NCI-H345 (cell line): ENCODE data around the gene HDAC11.
A peak's percentile ranks its signal among the peaks of the same experiment; 100 is the strongest.
"Not testable (repeated sequence)": the region's sequence is repeated elsewhere in the genome, so short reads cannot be mapped to it uniquely, and the experiment has no call there.

ENCODE experiments used
- DNase-seq: peaks from one replicate; lab custom pipeline; 2025; lab: John Stamatoyannopoulos, UW

HDAC11 gene, protein sequence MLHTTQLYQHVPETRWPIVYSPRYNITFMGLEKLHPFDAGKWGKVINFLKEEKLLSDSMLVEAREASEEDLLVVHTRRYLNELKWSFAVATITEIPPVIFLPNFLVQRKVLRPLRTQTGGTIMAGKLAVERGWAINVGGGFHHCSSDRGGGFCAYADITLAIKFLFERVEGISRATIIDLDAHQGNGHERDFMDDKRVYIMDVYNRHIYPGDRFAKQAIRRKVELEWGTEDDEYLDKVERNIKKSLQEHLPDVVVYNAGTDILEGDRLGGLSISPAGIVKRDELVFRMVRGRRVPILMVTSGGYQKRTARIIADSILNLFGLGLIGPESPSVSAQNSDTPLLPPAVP

DNA sequence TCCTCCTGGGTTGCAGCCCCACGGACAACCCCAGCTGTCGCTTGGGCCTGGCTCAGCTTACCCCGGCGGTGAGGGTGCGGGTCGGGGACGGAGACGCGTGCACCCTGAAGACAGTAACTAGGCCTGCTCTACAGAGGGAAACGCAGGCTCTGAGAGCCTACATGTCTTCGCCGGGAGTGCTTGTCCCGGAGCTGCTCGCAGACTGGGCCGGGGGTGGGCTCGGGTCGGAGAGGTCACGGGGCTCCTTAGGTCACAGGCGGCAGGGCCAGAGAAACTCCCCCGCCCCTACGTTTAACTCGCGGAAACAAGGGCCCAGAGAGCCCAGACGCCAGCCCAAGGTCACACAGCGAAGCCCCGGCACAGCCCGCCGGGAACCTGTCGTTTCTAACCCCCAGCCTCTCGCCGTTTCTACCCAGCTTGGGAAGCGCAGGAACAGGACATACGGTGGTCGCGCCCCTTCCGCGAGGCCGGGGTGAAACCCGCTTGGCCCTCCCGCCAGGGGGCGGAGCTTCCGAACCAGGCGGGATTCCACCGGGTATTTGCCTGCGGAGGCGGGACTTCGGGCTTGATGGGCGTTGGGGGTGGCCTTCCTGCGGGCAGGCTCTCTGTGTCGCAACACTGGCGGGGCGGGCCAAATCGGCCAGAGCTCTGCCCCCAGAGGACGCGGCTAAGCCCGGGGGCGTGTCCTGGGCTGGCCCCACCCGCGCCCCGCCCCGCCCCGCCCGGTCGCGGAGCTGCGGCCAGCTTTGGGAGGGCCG is at the start of gene HDAC11:
Gene HDAC11, plus strand, starts transcription at position 725 of the 758 bp plus-strand sequence. CDS start 42 bp downstream, outside the sequence.
- DNase-seq = peak; percentile 96

DNA sequence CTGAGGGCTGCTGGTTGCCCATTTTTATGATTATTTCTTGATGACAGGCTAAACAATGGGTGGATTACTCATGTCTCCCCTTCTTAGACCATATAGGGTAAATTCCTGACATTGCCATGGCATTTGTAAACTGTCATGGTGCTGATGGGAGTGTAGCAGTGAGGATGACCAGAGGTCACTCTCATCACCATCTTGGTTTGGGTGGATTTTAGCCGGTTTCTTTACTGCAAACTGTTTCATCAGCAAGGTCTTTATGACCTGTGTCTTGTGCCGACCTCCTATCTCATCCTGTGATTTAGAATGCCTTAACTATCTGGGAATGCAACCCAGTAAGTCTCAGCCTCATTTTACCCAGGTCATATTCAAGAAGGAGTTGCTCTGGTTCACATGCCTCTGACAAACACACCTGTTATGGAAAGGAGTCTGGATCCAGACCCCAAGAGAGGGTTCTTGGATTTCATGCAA is 49.7 kb upstream of the HDAC11 start:
- not testable (repeated sequence) for DNase-seq

DNA sequence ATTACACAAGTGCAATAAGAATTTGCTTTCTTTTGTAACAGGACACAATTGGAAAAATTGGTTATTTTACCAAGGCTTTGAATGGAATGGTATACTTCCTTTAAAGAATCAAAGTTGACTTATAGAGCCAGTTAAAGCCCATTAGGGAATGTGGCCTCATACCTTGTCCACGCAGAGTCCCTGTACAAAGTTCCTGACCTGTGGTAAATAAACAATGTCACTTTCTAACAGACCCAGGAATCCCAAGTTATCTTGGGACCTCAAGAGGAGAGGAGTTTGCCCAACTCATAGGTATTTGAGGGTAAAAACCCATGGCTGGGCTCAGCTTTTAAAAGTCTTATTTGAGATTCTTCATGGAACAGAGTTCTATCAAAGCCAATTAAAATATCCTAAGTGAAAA is 48.0 kb upstream of the HDAC11 start:
- DNase-seq = no peak

DNA sequence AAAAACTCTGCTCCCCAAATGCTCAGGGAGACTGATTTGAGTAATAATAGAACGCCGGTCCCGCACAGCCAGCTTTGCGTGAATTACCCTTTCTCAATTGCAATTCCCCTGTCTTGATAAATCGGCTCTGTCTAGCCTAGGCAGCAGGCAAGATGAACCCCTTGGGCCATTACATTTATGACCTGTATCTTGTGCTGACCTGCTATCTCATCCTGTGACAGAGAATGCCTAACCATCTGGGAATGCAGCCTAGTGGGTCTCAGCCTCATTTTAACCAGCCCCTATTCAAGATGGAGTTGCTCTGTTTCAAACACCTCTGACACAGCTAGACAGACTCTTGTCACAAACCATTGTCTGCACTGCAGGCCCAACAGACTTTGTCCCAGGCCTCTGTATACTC is 46.2 kb upstream of the HDAC11 start:
- DNase-seq = no peak

DNA sequence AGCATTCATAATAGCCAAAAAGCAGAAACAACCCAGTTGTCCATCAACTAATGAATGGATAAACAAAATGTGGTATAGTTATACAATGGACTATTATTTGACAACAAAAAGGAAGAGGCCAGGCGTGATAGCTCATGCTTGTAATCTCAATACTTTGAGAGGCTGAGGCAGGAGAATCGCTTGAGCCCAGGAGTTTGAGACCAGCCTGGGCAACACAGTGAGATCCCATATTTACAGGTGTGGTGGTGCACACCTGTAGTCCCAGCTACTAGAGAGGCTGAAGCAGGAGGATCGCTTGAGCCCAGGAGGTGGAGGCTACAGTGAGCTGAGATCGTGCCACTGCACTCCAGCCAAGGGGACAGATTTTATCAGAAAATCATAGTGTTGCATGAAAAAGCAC is 43.9 kb upstream of the HDAC11 start:
- DNase-seq = not testable (repeated sequence)

DNA sequence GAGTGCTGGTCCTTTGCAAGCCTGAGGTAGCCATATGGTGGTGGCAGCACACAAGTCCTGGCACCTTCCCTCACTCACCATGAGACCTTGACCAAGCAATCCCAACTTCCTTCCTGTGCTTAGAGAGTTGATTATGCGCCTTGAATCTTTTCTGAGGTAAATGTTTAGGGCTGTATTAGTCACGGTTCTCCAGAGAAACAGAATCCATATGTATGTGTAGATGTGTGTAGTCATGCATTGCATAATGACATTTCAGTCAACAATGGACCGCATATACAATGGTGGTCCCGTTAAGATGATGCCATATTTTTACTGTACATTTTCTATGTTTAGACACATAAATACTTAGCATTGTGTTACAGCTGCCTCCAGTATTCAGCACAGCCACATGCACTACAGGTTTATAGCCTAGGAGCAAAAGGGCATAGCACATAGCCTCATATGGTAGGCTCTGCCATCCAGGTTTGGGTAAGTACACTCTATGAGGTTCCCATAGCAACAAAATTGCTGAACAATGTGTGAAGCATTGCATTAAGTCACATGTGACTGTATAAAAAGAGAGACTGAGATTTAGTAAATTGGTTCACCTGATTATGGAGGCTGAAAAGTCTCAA is 39.8 kb upstream of the HDAC11 start:
- DNase-seq = no peak

DNA sequence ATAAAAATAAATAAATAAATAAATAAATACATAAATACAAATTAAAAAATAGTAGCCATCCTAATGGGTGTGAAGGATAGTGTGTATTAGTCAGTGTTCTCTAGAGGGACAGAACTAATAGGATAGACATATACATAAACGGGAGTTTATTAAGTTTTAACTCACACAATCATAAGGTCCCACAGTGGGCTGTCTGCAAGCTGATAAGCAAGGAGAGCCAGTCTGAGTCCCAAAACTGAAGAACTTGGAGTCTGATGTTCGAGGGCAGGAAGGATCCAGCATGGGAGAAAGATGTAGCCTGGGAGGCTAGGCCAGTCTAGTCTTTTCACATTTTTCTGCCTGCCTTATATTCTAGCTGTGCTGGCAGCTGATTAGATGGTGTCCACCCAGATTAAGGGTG is 37.2 kb upstream of the HDAC11 start:
- DNase-seq = not testable (repeated sequence)

DNA sequence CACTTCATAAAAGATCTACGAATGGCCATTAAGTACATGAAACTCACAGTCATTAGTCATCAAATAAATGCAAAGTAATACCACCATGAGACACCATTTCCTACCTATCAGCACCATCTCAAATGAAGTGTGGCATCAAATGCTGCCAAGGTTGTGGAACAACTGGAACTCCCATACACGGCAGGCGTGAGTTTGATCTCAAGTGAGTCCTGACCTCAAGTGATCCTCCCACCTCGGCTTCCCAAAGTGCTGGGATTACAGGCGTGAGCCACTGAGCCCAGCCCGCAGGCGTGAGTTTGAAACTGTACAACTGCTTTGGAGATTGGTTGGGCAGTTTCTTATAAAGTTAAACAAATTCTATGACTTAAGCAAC is 28.8 kb upstream of the HDAC11 start:
- no peak for DNase-seq

DNA sequence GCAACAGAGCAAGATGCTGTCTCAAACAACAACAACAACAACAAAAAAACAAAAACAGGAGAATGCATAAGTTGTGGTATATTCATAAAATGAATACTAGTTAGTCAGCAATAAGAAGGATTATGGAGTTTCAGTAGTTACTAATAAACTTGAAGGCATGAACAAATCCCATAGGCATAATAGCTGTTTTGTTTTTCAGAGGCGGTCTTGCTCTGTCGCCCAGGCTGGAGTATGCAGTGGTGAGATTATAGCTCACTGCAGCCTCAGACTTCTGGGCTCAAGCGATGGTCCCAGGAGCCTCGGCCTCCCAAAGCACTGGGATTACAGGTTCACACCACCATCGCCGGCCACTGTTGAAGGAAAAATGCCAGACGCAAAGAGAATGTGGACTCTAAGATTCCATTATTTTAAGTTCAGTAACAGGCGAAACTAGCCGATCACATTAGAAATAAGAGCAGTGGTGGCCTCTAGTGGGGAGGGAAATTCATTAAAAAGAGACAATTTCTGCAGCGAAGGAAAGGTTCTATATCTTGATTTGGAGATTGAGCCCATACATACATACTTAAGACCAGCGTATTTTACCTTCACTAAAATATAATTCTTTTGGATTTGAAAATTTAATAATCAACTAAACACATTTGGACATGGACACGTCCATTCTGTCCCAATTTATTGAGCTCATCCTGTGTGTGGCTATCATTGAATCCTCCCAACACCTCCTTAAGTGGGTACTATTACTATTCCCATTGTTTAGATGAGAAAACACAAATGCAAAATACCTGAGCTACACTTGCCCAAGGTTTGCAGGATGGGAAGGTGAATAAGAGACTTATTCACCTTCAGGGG is 27.4 kb upstream of the HDAC11 start:
- peak; percentile 56 for DNase-seq

DNA sequence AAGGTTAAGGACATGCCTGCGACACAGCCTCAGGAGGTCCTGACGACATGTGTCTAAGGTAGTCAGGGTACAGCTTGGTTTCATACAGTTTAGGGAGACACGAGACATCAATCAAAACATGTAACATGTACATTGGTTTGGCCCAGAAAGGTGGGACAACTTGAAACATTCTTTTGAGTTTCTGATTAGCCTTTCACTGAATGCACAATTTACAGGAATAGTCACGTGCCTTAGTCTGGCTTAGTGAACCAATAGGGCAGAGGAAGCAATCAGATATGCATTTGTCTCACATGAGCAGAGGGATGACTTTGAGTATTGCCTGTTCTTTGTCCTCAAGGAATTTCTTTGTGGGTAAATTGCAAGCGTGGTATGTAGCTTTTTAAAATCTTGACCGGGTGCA is 24.5 kb upstream of the HDAC11 start:
- DNase-seq = no peak

DNA sequence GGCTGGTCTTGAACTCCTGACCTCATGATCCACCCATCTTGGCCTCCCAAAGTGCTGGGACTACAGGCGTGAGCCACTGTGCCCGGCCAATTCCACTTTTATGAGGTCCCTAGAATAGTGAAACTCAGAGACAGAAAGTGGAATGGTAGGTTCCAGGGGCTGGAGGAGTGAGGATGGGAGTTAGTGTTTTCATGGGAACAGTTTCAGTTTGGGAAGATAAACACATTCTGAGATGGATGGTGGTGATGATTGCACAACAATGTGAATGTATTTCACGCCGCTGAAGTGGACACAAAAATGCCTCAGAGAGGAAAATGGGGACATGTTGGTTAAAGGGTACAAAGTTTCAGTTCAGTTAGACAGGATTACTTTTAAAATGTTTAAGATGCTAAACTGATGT is 22.5 kb upstream of the HDAC11 start:
- no peak for DNase-seq

DNA sequence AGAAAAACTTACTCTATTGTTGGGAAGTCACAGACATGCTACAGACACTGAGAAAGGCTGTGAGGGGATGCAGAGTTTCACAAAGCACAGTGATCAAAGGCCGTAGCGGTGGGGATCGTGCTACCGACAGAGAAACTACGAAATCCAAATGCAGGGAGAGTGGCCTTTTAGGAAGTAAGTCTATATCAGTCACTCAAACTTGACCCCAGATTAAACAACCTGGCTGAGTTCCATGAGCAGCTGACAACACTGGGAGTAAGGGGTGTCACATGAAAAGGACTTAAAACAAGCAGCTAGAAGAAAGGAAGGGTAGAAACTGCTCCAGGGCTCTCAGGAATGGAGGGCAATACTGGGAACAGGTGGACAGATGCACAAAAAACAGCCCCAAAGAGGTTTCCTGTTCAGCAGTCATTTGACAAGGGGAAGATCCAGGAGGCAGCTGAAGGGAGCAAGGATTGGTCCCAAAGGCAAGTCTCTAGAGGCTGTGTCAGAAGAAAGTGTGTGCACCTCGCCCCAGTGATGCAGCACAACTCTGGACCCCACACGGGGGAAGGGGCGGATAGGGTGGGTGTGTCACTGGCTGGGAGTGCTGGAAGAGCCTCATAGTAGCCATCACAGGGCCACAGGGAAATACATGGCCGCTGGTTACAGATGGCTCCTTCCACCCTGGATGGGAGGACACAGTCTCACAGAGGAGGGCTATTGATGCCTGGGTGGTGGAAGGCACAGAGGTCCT is 20.3 kb upstream of the HDAC11 start:
- DNase-seq = no peak

DNA sequence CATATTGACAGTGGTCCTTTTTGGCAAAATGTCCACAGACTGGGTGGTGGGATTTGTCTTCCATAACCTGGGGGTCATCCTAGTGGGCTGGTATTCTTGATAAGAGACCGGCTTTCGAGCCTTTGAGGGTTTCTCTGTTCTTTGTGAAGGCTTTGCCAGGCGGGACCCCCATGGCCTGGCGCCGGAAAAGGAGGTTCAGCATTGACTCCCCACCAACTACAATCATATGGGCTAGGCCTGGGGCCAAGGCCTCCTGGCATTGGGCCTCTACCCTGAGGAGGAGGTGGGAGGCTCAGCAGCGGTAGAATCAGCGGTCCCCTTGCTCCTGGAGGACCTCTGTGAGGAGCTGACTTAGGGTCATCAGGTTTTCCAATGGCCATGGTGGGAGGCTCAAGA is 19.8 kb upstream of the HDAC11 start:
- DNase-seq = no peak

DNA sequence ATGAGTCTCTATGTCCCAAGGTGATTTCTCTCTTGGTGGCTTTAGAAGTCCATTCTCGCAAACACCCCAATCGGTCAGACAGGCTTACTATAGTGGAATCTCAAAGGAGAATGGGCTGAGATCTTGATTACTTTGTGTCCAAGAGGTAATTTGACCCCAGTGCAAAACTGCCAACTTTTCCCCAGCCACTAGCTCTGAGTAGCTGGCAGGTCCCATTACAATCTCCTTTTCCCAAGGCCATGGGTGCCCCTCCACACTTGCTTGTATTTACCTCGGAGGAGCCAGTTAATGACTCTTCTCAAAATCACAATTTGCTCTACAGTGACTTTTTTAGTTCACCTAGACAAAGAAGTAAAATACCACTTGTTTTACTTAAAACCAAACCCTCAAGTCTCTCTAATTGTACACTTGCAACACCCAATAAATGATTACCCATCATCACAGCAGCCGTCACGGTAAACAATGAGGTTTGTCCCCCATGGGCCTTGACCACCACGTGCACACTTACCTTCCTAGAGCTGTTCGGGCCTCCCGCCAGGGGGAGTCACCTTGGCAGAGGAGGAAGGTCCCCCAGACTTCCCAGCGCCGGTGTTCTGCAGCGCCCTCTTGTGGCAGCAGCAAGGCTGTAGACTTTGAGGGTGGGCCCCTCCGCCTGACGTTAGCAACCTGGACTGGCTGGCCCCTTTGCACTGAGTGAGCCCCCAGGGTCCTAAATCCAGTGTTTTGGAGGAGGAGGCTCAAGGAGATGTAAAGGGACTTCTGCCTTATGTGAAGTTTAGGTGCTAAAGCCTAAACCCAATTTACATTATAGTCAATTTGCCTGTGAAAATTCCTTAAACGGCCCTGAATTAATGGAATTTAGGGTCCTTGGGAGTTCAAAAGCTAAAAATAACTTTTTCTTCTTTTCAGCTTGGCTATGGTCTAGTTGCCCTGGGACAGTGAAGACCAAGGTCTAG is 18.7 kb upstream of the HDAC11 start:
- DNase-seq = peak; percentile 37

DNA sequence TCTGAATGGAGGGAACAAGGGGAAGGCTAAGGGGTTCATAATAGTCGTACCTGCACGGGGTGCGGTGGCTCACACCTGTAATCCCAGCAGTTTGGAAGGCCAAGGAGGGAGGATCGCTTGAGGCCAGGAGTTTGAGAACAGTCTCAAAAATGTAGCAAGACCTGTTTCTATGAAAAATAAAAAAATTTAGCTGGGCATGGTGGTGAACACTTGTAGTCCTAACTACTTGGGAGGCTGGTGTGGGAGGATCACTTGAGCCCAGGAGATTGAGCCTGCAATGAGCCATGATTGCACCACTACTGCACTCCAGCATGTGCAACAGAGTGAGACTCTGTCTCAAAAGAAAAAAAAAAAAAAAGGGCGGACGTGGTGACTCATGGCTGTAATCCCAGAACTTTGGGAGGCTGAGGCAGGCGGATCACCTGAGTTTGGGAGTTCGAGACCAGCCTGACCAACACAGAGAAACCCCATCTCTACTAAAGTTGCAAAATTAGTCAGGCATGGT is 17.9 kb upstream of the HDAC11 start:
- no peak for DNase-seq

DNA sequence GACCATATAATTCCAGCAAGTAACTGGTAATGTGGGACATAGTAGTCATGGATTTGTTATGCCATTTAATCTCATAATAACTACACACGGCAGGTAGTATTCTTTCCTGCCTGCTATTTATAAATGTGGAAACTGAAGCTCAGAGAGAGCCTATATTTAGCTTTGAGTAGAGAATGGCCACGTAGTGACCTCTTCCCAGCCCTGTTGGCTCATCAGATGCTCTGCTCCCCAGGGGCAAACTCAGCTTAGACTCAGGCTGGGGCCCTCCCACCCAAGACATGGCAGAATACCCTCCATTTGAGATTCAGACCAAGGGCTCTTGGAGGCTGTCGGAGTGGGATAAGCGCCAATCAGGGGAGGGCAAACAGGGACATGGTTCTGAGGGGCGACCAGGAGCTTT is 17.3 kb upstream of the HDAC11 start:
- no peak for DNase-seq

DNA sequence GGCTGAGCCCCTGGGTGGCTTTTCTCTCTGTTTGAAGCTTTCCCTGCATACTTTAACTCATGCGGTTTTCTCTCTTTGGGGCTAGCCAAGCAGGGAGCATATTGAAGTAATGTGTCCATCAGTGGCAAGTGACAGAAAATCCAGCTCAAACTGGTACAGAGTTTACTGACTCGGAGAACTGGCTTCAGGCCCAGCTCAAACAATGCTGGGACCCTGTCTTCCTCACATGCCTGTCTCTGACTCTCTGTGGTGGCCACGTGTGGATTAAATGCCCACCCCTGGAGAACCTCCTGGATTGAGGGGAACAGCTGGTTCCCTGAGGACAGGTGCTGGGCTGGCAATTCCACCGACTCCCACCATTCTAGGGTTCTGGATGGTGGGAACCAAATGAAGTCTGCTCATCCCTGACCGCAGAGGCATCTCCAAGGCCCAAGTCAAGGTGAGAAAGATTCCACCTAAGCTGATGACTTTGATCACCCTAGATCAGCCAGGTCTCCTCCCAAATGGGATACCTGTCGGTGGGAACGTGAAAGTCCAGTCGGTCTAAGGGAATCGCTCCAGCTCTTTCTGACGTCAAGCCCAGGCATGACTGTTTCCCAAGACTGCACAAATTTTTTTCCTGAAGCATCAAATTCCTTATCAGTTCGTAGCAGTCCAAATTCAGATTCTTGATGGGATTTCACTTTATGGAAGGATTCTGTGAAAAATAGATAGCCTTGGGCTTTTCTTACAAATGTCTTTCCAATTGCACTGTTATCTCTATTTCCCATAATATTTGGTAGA is 16.3 kb upstream of the HDAC11 start:
- DNase-seq = no peak

DNA sequence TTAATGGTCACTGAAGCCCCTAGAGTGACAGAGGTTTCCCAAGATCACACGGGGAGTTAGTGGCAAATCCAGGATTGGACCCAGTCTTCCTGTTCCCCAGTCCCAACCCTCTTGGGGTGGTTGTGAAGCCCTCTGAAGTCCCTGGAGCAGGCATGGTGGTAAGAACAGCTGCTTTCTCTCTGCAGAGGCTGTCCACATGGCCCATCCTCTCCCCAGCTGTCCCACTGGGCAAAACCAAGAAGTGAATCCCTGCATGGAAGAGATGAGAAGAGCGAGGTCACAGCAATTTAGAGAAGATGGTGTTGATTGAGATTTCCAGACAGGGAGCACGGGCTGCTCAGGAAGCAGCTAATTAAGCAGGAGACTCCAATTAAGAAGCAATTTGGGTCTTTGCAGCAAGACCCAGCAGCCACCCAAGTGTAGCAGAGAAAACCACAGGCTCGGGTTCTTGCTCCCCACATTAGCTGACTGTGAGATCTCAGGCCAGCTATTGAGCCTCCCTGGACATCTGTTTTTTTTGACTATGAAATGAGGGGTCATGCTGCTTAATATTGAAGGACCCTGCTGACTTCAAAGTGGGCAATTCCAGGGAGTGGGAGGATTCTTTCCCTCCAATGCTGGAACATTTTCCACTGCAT is 14.8 kb upstream of the HDAC11 start:
- no peak for DNase-seq

DNA sequence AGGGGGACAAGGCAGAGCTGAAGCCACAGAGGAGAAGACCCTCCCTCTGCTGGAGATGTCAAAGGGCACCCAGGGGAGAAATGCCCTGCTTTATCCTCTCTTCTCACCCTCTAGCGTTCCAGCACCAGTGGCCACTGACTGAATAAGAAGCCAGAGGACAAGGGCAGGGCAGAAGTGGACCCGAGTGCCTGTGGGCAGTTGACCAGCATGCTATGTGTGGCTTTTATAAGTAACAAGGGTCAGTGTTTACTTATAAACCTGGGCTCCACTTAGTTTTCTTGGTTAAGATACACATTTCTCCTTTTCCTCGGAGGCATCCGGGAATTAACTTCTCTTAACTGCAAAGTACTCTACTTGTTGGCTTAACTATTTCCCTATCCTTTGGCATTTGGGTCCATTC is 13.3 kb upstream of the HDAC11 start:
- no peak for DNase-seq
